K562 (cell line): ENCODE results near the gene ZBTB22. TPM values are rescaled to one million over a fixed set of nuclear protein-coding genes. Genes with fewer than 3 reads are reported as not detected.

Experiments used
- ELF4 ChIP-seq: fragments of 450-650 bp; formaldehyde crosslinking; IDR thresholded peaks from 2 replicates; pipeline ENCODE4 v1.4.0; 2022; ENCODE audit warnings: missing genetic modification characterization
- ETV5 ChIP-seq: sonication (generic); formaldehyde crosslinking; IDR thresholded peaks from 2 replicates; pipeline ENCODE4 v1.4.0; 2020; ENCODE audit warnings: low read depth, mild to moderate bottlenecking, missing genetic modification reagents
- FOXP1 ChIP-seq: sonication (generic); formaldehyde crosslinking; IDR thresholded peaks from 2 replicates; pipeline ENCODE4 v1.8.0; 2022; ENCODE audit warnings: mild to moderate bottlenecking, missing genetic modification reagents
- ILF3 ChIP-seq: fragments of 450-650 bp; IDR thresholded peaks from 2 replicates; pipeline ENCODE4 v1.6.1; 2018; ENCODE audit warnings: antibody characterized with exemption, mild to moderate bottlenecking, moderate library complexity, borderline replicate concordance
- KLF1 ChIP-seq: fragments of 450-650 bp; IDR thresholded peaks from 2 replicates; pipeline ENCODE4 v1.6.1; 2016; ENCODE audit warnings: missing genetic modification characterization, missing compliant biosample characterization
- PHB2 ChIP-seq: fragments of 450-650 bp; IDR thresholded peaks from 2 replicates; pipeline ENCODE4 v1.6.1; 2017; ENCODE audit warnings: low read depth
- PRPF4 ChIP-seq: fragments of 200-400 bp; formaldehyde crosslinking; IDR thresholded peaks from one replicate; pipeline ENCODE4 v1.6.1; 2017; ENCODE audit warnings: low read length, low read depth, mild to moderate bottlenecking; ENCODE audit not compliant: insufficient read depth, poor library complexity, severe bottlenecking
- PTRF ChIP-seq: fragments of 450-650 bp; IDR thresholded peaks from 2 replicates; pipeline ENCODE4 v1.6.1; 2016; ENCODE audit warnings: mild to moderate bottlenecking, missing genetic modification characterization, missing compliant biosample characterization
- PURB ChIP-seq: sonication (generic); formaldehyde crosslinking; IDR thresholded peaks from 2 replicates; pipeline ENCODE4 v1.9.0; 2021; ENCODE audit warnings: low read depth, mild to moderate bottlenecking, missing genetic modification reagents
- RFX1 ChIP-seq: fragments of 450-650 bp; IDR thresholded peaks from 2 replicates; pipeline ENCODE4 v1.6.1; 2016; ENCODE audit warnings: mild to moderate bottlenecking, moderate library complexity
- SMARCB1 ChIP-seq: IDR thresholded peaks from 2 replicates; pipeline ENCODE4 v1.6.1; 2011; ENCODE audit warnings: improper control_type of control experiment, low read depth; ENCODE audit not compliant: insufficient read length
- TAF15 ChIP-seq: fragments of 200-400 bp; formaldehyde crosslinking; IDR thresholded peaks from 2 replicates; pipeline ENCODE4 v1.6.1; 2017; ENCODE audit warnings: mild to moderate bottlenecking, low read depth, low read length, moderate library complexity
- TCFL5 ChIP-seq: fragments of 250-450 bp; sonication (Bioruptor Pico); conservative IDR thresholded peaks from 2 replicates; pipeline ENCODE4 v1.6.1; 2021; ENCODE audit warnings: mild to moderate bottlenecking, moderate library complexity, matching md5 sums
- ZNF212 ChIP-seq: fragments of 450-650 bp; formaldehyde crosslinking; IDR thresholded peaks from 2 replicates; pipeline ENCODE4 v1.4.0; 2020; ENCODE audit warnings: mild to moderate bottlenecking
- polyA plus RNA-seq, 8 experiments: library from polyadenylated mRNA; depleted of rRNA in 4 of 8; stranded (reverse) in 5 of 8; unstranded in 3 of 8; fragments of >200 nt; fragmentation: Nextera tagmentation in 2 of 8; fragmentation: Illumina TruSeq in 1 of 8; extraction: Ambion mirVana in 2 of 8; extraction: Trizol in 1 of 8; gene quantifications; 2 replicates each; pipeline versions ENCODE4 v1.2.1 to v1.2.3, GENCODE V29; 2011 to 2014; ENCODE audit warnings: inconsistent platforms in 1 of 8, missing spikeins in 1 of 8
- total RNA-seq, 7 experiments: library from RNA; depleted of rRNA in 6 of 7; stranded (reverse); fragments of >200 nt in 6 of 7; fragmentation: Illumina TruSeq in 2 of 7; extraction: Trizol in 2 of 7; gene quantifications; 2 replicates each; pipeline versions ENCODE4 v1.2.1 to v1.2.3, GENCODE V29; 2011 to 2021; ENCODE audit warnings: low replicate concordance in 1 of 7
- TF ChIP-seq, protein P1 (sequence below), 2 experiments: fragments of 450-650 bp; IDR thresholded peaks; 2 replicates each; pipeline ENCODE4 v1.6.1; 2016; ENCODE audit warnings: mild to moderate bottlenecking in 2 of 2, borderline replicate concordance in 1 of 2, low read depth in 1 of 2, moderate library complexity in 1 of 2
- TF ChIP-seq, protein P2 (sequence below): fragments of 450-650 bp; IDR thresholded peaks from 2 replicates; pipeline ENCODE4 v1.6.1; 2018; ENCODE audit not compliant: partially characterized antibody

The ZBTB22 gene
- total and polyA plus RNA-seq, 9 of the 15 experiments (the other 6 are each of a cell fraction or from before 2014, with no cell fraction given): 0.21 to 11.9 (median 7.1) TPM

DNA sequence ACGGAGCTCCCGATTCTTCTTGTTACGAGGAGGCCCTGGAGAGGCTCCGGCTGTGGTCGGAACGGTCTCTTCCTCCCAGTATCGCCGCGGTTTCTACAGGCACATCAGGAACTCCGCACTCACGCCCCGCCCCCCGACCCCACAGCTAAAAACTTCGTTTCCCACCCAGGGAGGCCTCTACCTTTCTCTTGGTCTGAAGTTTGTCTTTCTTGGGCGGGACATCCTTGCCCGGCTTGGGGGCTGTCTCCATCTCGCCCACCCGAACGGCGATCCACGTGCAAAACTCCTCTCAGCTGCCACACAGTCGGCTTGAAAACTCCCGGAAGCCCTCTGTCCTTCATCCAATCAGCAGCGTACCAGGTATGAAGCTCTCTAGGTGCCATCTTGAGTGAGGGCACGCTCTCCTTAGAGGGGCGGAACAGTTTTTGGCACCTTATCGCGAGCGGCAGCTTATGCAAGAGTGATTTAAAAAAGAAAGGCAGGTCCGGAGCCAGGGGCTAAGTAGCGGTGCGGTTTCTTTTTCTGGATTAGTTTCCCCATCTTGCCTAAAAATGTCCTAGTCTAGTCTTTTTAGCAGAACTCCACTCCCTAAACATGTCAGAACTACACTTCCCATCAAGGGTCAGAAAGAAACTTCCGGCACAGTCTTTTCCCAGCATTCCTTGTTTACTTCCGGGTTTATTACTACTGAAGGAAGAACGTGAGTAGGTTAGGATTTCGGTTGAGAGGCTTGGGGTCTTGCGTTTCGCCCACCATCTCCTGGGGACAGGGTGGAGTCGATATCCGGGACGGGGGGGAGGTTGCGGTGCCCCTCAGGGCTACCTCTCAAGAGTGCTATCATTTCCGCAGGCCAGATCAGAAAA, 28.4 kb downstream of the ZBTB22 start, which contains the start of the genes PFDN6 and WDR46 (continued):
- TF ChIP-seq PRPF4: no peak
- TF ChIP-seq ZNF212 (CRISPR knock-in tag): no peak
- TF ChIP-seq, protein P1, sequence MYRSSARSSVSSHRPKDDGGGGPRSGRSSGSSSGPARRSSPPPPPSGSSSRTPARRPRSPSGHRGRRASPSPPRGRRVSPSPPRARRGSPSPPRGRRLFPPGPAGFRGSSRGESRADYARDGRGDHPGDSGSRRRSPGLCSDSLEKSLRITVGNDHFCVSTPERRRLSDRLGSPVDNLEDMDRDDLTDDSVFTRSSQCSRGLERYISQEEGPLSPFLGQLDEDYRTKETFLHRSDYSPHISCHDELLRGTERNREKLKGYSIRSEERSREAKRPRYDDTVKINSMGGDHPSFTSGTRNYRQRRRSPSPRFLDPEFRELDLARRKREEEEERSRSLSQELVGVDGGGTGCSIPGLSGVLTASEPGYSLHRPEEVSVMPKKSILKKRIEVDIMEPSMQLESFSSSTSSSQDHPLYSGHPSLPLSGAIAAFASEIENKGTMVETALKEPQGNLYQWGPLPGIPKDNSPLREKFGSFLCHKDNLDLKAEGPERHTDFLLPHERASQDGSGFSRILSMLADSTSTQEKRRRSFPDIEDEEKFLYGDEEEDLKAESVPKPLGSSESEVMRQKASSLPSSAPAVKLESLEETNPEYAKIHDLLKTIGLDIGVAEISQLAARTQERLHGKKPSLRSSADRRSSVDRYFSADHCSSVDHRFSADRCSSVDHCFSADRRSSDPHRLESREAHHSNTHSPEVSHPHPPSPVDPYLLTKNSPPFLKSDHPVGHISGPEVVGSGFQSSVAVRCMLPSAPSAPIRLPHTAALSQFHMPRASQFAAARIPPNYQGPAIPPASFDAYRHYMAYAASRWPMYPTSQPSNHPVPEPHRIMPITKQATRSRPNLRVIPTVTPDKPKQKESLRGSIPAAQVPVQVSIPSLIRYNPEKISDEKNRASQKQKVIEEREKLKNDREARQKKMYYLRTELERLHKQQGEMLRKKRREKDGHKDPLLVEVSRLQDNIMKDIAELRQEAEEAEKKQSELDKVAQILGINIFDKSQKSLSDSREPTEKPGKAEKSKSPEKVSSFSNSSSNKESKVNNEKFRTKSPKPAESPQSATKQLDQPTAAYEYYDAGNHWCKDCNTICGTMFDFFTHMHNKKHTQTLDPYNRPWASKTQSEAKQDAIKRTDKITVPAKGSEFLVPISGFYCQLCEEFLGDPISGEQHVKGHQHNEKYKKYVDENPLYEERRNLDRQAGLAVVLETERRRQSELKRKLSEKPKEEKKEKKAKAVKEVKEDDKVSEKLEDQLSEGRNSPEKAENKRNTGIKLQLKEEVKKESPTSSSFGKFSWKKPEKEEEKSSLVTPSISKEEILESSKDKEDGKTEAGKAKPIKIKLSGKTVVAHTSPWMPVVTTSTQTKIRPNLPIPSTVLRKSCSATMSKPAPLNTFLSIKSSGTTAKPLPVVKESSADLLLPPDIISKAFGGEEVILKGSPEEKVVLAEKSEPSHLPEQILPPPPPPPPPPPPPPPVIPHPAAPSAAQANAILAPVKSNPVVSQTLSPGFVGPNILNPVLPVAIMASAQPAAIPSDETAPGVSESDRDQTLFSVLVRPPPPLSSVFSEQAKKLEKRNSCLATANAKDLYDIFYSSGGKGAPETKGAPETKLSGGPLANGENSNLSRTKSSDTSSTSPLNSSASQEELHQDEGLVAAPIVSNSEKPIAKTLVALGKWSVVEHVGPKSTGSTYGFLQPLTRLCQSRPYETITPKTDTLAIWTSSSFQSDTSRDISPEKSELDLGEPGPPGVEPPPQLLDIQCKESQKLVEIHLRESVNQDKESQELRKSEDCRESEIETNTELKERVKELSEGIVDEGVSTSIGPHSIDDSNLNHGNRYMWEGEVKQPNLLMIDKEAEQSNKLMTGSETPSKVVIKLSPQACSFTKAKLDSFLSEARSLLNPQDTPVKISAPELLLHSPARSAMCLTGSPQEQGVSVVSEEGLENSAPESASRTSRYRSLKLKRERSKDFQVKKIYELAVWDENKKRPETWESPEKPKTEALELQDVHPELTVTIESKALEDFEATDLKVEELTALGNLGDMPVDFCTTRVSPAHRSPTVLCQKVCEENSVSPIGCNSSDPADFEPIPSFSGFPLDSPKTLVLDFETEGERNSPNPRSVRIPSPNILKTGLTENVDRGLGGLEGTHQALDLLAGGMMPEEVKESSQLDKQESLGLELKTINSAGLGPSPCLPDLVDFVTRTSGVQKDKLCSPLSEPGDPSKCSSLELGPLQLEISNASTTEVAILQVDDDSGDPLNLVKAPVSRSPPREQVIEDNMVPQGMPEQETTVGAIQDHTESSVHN (IDR thresholded peaks at IDR 0.05; ENCODE audit: borderline replicate concordance in 1 of 2, low read depth in 1 of 2): no peak; a peak in 1 of 4 replicates
- TF ChIP-seq FOXP1: peak; percentile 82; the same call in 1 of the 2 replicates
- TF ChIP-seq PURB (CRISPR knock-in tag): no peak
- no peak for TF ChIP-seq ILF3
- no peak for TF ChIP-seq PHB2
- 0 out of 2 replicates have a peak, but pooled peaks have one; percentile 42 for TF ChIP-seq ELF4
- no peak for TF ChIP-seq KLF1 (tag)
- TF ChIP-seq RFX1: no peak
- TF ChIP-seq, protein P2, sequence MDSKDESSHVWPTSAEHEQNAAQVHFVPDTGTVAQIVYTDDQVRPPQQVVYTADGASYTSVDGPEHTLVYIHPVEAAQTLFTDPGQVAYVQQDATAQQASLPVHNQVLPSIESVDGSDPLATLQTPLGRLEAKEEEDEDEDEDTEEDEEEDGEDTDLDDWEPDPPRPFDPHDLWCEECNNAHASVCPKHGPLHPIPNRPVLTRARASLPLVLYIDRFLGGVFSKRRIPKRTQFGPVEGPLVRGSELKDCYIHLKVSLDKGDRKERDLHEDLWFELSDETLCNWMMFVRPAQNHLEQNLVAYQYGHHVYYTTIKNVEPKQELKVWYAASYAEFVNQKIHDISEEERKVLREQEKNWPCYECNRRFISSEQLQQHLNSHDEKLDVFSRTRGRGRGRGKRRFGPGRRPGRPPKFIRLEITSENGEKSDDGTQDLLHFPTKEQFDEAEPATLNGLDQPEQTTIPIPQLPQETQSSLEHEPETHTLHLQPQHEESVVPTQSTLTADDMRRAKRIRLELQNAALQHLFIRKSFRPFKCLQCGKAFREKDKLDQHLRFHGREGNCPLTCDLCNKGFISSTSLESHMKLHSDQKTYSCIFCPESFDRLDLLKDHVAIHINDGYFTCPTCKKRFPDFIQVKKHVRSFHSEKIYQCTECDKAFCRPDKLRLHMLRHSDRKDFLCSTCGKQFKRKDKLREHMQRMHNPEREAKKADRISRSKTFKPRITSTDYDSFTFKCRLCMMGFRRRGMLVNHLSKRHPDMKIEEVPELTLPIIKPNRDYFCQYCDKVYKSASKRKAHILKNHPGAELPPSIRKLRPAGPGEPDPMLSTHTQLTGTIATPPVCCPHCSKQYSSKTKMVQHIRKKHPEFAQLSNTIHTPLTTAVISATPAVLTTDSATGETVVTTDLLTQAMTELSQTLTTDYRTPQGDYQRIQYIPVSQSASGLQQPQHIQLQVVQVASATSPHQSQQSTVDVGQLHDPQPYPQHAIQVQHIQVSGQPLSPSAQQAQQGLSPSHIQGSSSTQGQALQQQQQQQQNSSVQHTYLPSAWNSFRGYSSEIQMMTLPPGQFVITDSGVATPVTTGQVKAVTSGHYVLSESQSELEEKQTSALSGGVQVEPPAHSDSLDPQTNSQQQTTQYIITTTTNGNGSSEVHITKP: peak; percentile 7
- no peak for TF ChIP-seq TCFL5 (CRISPR knock-in tag)
- 0 out of 2 replicates have a peak, but pooled peaks have one; percentile 32 for TF ChIP-seq ETV5 (CRISPR knock-in tag)
- no peak for TF ChIP-seq PTRF (tag)
- no peak for TF ChIP-seq TAF15
- no peak for TF ChIP-seq SMARCB1
